ENCODE measurements around the gene TBX1. TPM values are rescaled to one million over a fixed set of nuclear protein-coding genes. Genes with fewer than 3 reads are reported as not detected.

The TBX1 gene
- total and polyA plus RNA-seq, 2 of the 8 experiments (the other 6 are each of a cell fraction or from before 2014, with no cell fraction given) = 0.28 TPM; not detected in 1

DNA sequence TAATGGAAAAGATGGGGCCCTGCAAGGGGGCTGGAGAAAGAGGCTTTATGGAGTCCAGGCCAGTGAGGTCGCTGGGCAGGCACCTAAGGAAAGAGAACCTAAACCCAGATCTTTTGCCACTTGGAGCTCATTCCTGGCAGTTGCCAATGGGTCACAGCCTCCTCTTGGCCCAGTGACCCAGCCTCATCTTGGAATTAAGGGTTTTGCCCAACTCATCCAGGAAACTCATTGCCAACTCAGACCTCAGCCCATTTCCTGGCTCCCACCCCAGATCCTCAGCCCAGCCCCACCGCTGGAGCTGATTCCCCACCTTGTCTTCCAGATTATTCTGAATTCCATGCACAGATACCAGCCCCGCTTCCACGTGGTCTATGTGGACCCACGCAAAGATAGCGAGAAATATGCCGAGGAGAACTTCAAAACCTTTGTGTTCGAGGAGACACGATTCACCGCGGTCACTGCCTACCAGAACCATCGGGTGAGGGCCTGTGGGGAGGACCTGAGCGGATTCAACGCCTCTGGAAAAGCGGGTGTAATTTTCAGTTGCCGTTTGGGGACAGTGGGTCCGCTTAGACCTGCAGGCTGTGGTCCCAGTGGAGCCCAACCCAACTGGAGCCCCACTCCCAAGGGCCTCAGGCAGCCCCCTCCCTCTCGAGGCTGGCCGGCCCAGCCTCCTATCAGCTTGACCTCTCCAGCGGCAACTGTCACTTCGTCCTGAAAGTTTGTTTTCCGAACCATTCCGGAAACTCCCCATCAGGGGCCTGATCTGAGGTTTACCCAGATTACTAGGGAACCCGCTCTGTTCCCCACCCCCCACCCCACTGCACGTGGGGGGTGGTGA is 4.3 kb downstream of the TBX1 start:
- Histone ChIP-seq H4K8ac (ENCODE audit: extremely low read depth, insufficient read depth, low read length) (peak overlapping the region; percentile 23; the same call in 1 of the 2 replicates), H3K79me2 (ENCODE audit: control insufficient read depth in 1 of 2, insufficient read depth in 2 of 2, low read length in 2 of 2) (no peaks in the 10 kb centered on the region), H3K4me2 (ENCODE audit: insufficient read depth in 1 of 2, low read depth in 2 of 2, low read length in 2 of 2) (peak overlapping the region; percentile 62 to 66), H3K4ac (replicated peaks; ENCODE audit: insufficient read length, low read depth, low read length) (no peak overlapping the region), H3K79me1 (ENCODE audit: low read depth, low read length) (no peaks in the 10 kb centered on the region), H3K27ac (ENCODE audit: low read depth, low read length) (no peak overlapping the region), H3K23me2 (ENCODE audit: low read depth, low read length) (peaks cover 4% of the 10 kb centered on the region; the same call in 1 of the 2 replicates), H3K4me1 (replicated peaks in 1 of 4; ENCODE audit: control insufficient read depth in 3 of 4, insufficient read depth in 4 of 4, low read length in 3 of 4) (peaks cover 0 to 47% (median 33%) of the 10 kb centered on the region in 4 experiments; a peak in 6 of 7 replicates), H3K56ac (replicated peaks; ENCODE audit: insufficient read length, low read depth, low read length) (peak overlapping the region; percentile 23), H3K23ac (ENCODE audit: insufficient read length) (no peak overlapping the region), H4K20me1 (replicated peaks in 1 of 2; ENCODE audit: control insufficient read depth in 1 of 2, insufficient read depth in 2 of 2, low read length in 2 of 2) (peaks cover 14 to 32% of the 10 kb centered on the region in 2 experiments), H2BK15ac (ENCODE audit: low read length) (peak overlapping the region; percentile 83; the same call in 1 of the 2 replicates), H2BK20ac (ENCODE audit: low read length) (peak overlapping the region; percentile 87; the same call in 1 of the 2 replicates), H3K4me3 (ENCODE audit: extremely low read depth in 1 of 4, insufficient read depth in 2 of 4, low read depth in 3 of 4, low read length in 4 of 4) (peak overlapping the region in 1 of 4 experiments; percentile 48; a peak in 2 of 8 replicates), H3K9ac (replicated peaks in 1 of 4; ENCODE audit: extremely low read depth in 1 of 4, low read depth in 3 of 4, low read length in 3 of 4) (no peak overlapping the region), H2BK12ac (ENCODE audit: low read depth, low read length) (peak overlapping the region; percentile 62; the same call in 1 of the 2 replicates), H2BK120ac (replicated peaks; ENCODE audit: low read depth, low read length) (no peak overlapping the region), H4K91ac (replicated peaks; ENCODE audit: insufficient read length, low read length) (no peak overlapping the region), H3K14ac (ENCODE audit: insufficient read length) (no peak overlapping the region), H4K5ac (ENCODE audit: insufficient read length, low read depth, low read length) (no peak overlapping the region), H3K36me3 (ENCODE audit: control insufficient read depth in 2 of 4, insufficient read depth in 4 of 4, low read length in 3 of 4) (peaks cover 0 to 8% (median 0%) of the 10 kb centered on the region in 4 experiments; a peak in 1 of 8 replicates), H3K18ac (ENCODE audit: extremely low read depth, low read length) (no peak overlapping the region; the same call in 1 of the 2 replicates), H2BK5ac (ENCODE audit: low read depth, low read length) (peak overlapping the region; percentile 44; the same call in 1 of the 2 replicates), H3K9me3 (ENCODE audit: insufficient read depth in 2 of 2, low read depth in 1 of 2, low read length in 1 of 2) (no peaks in the 10 kb centered on the region), H2AFZ (ENCODE audit: low read length) (no peak overlapping the region), H2AK5ac (ENCODE audit: low read depth, low read length) (0 out of 2 replicates have a peak overlapping the region, but pooled peaks have one; percentile 16), H3K27me3 (replicated peaks in 1 of 4; ENCODE audit: control insufficient read depth in 3 of 4, extremely low read depth in 1 of 4, insufficient read depth in 3 of 4, low read length in 3 of 4) (peaks cover 91 to 97% (median 94%) of the 10 kb centered on the region in 4 experiments)
- POLR2A ChIA-PET (ENCODE audit: partially characterized antibody) = interaction anchor here (0.7 to 3.1 kb wide), 4 partner anchors 8 to 147 kb away, joined by 3 to 21 read pairs (median 4); partner anchors contain the start of gene GP1BB
- DNase-seq (ENCODE audit: low read depth in 1 of 2, low spot score in 2 of 2) (no peak), FAIRE-seq (no peak)
- TF ChIP-seq FOSL1 (IDR thresholded peaks at IDR 0.05; ENCODE audit: insufficient read depth, low read depth, low read length) = no peak
- peak; percentile 62 for TF ChIP-seq EZH2 (IDR thresholded peaks at IDR 0.05; ENCODE audit: low read depth, low read length, severe bottlenecking)
- peak; percentile 8 for TF ChIP-seq RNF2 (IDR thresholded peaks at IDR 0.05; ENCODE audit: borderline replicate concordance, low read depth, low read length, missing control alignments, poor library complexity, severe bottlenecking)
- peak; percentile 72; the same call in 1 of the 2 replicates for TF ChIP-seq SUZ12 (IDR thresholded peaks at IDR 0.05; ENCODE audit: low read length)
- TF ChIP-seq CBX8 (IDR thresholded peaks at IDR 0.05; ENCODE audit: borderline replicate concordance, low read depth, low read length) = peak; percentile 1; the same call in 1 of the 2 replicates
- 4% methylated on average over 23 of the region's 25 CpGs; no CpG with 5 or more reads in 1 of the 2 experiments for WGBS, 2 experiments (ENCODE audit: extremely low coverage in 1 of 2, insufficient coverage in 1 of 2, insufficient read length in 1 of 2, insufficient replicate concordance in 2 of 2, low coverage in 1 of 2, low lambda C conversion rate in 2 of 2, missing lambda C conversion rate in 1 of 2)
- CTCF ChIA-PET (ENCODE audit: partially characterized antibody) = interaction anchor here (0.7 to 5.6 kb wide), 7 partner anchors 11 to 158 kb away, joined by 3 to 48 read pairs (median 4); no protein-coding TSS in a partner anchor
